H9 (cell line): Measurements from ENCODE around the gene SLC9A7. TPM values are rescaled to one million over a fixed set of nuclear protein-coding genes. Genes with fewer than 3 reads are reported as not detected.

Source experiments
- DNase-seq: peaks from one replicate; pipeline ENCODE4 v3.0.0-alpha.2; 2017
- H2AFZ ChIP-seq: one replicate; pipeline ENCODE4 v1.6.1; 2013; ENCODE audit warnings: mild to moderate bottlenecking, low read length, control low read depth, moderate library complexity
- H2AK5ac ChIP-seq: 2 replicates; pipeline ENCODE4 v1.6.1; 2013; ENCODE audit warnings: low read length, control low read depth, mixed read lengths; ENCODE audit not compliant: insufficient read length
- H2BK120ac ChIP-seq: one replicate; pipeline ENCODE4 v1.6.1; 2013; ENCODE audit warnings: low read depth, mild to moderate bottlenecking, low read length, control low read depth, inconsistent platforms; ENCODE audit not compliant: poor library complexity, severe bottlenecking
- H2BK12ac ChIP-seq: 2 replicates; pipeline ENCODE4 v1.6.1; 2013; ENCODE audit warnings: low read length, control low read depth, mixed read lengths, low read depth; ENCODE audit not compliant: insufficient read length
- H2BK15ac ChIP-seq: 2 replicates; pipeline ENCODE4 v1.6.1; 2013; ENCODE audit warnings: low read depth, low read length, control low read depth
- H2BK20ac ChIP-seq: one replicate; pipeline ENCODE4 v1.6.1; 2013; ENCODE audit warnings: low read depth, mild to moderate bottlenecking, low read length, control low read depth, inconsistent platforms; ENCODE audit not compliant: poor library complexity, severe bottlenecking
- H2BK5ac ChIP-seq: 2 replicates; pipeline ENCODE4 v1.6.1; 2013; ENCODE audit warnings: low read length, control low read depth, mixed read lengths; ENCODE audit not compliant: insufficient read length
- H3K14ac ChIP-seq: 2 replicates; pipeline ENCODE4 v1.6.1; 2013; ENCODE audit warnings: low read length, control low read depth; ENCODE audit not compliant: insufficient read depth
- H3K18ac ChIP-seq: 2 replicates; pipeline ENCODE4 v1.6.1; 2013; ENCODE audit warnings: low read depth, mild to moderate bottlenecking, mixed read lengths, low read length, control low read depth; ENCODE audit not compliant: insufficient read length
- H3K23ac ChIP-seq: 2 replicates; pipeline ENCODE4 v1.6.1; 2013; ENCODE audit warnings: low read length, control low read depth, mixed read lengths, low read depth; ENCODE audit not compliant: insufficient read length
- H3K23me2 ChIP-seq: 2 replicates; pipeline ENCODE4 v1.6.1; 2013; ENCODE audit warnings: low read depth, mild to moderate bottlenecking, mixed read lengths, low read length, control low read depth; ENCODE audit not compliant: insufficient read length, poor library complexity, severe bottlenecking
- H3K27ac ChIP-seq: 2 replicates; pipeline ENCODE4 v1.5.1; 2013; ENCODE audit warnings: low read length, control low read depth, mixed read lengths, low read depth; ENCODE audit not compliant: insufficient read length
- H3K27me3 ChIP-seq: 2 replicates; pipeline ENCODE4 v1.6.1; 2013; ENCODE audit warnings: low read length, control low read depth, inconsistent platforms; ENCODE audit not compliant: insufficient read depth
- H3K4ac ChIP-seq: 2 replicates; pipeline ENCODE4 v1.6.1; 2013; ENCODE audit warnings: low read depth, mild to moderate bottlenecking, control low read depth, inconsistent platforms, low read length, moderate library complexity
- H3K4me1 ChIP-seq: 2 replicates; pipeline ENCODE4 v1.6.1; 2013; ENCODE audit warnings: low read length, control low read depth, inconsistent platforms; ENCODE audit not compliant: insufficient read depth
- H3K4me2 ChIP-seq: 2 replicates; pipeline ENCODE4 v1.6.1; 2013; ENCODE audit warnings: low read length, control low read depth, mixed read lengths; ENCODE audit not compliant: insufficient read length, insufficient read depth
- H3K56ac ChIP-seq: 2 replicates; pipeline ENCODE4 v1.6.1; 2013; ENCODE audit warnings: low read depth, mild to moderate bottlenecking, mixed read lengths, low read length, control low read depth; ENCODE audit not compliant: insufficient read length
- H3K79me1 ChIP-seq: 2 replicates; pipeline ENCODE4 v1.6.1; 2013; ENCODE audit warnings: low read depth, mild to moderate bottlenecking, moderate library complexity, low read length, control low read depth, inconsistent platforms; ENCODE audit not compliant: insufficient read depth, poor library complexity, severe bottlenecking
- H3K79me2 ChIP-seq: 2 replicates; pipeline ENCODE4 v1.6.1; 2013; ENCODE audit warnings: low read length, control low read depth, inconsistent platforms; ENCODE audit not compliant: insufficient read depth
- H3K9ac ChIP-seq: 2 replicates; pipeline ENCODE4 v1.6.1; 2013; ENCODE audit warnings: low read length, control low read depth, mixed read lengths; ENCODE audit not compliant: insufficient read length; ENCODE audit errors: extremely low read depth
- H3K9me3 ChIP-seq: one replicate; pipeline ENCODE4 v1.6.1; 2013; ENCODE audit warnings: low read depth, low read length, inconsistent platforms; ENCODE audit not compliant: control insufficient read depth
- H3T11ph ChIP-seq: one replicate; pipeline ENCODE4 v1.6.1; 2013; ENCODE audit warnings: mild to moderate bottlenecking, low read length, control low read depth, inconsistent platforms
- H4K20me1 ChIP-seq: one replicate; pipeline ENCODE4 v1.6.1; 2013; ENCODE audit not compliant: control insufficient read depth, insufficient read length, insufficient read depth
- H4K5ac ChIP-seq: 2 replicates; pipeline ENCODE4 v1.6.1; 2013; ENCODE audit warnings: low read depth, mild to moderate bottlenecking, mixed read lengths, low read length, control low read depth; ENCODE audit not compliant: insufficient read length
- H4K8ac ChIP-seq: replicated peaks from 2 replicates; pipeline ENCODE4 v1.6.1; 2013; ENCODE audit warnings: low read length, control low read depth, mixed read lengths, low read depth; ENCODE audit not compliant: insufficient read length
- H4K91ac ChIP-seq: 2 replicates; pipeline ENCODE4 v1.6.1; 2013; ENCODE audit warnings: low read depth, mild to moderate bottlenecking, moderate library complexity, mixed read lengths, low read length, control low read depth; ENCODE audit not compliant: insufficient read length
- H3K27ac Mint-ChIP-seq, 3 experiments: 2 replicates in 2 of 3; 3 replicates in 1 of 3; pipeline ENCODE4 v1.8.0; 2020 to 2021; ENCODE audit warnings: mixed read lengths in 3 of 3, mild to moderate bottlenecking in 1 of 3, moderate library complexity in 1 of 3
- H3K27me3 Mint-ChIP-seq: 2 replicates; pipeline ENCODE4 v1.8.0; 2021; ENCODE audit warnings: low read depth, mild to moderate bottlenecking, moderate library complexity, mixed read lengths
- H3K36me3 Mint-ChIP-seq, 3 experiments: 2 replicates in 2 of 3; 3 replicates in 1 of 3; pipeline ENCODE4 v1.8.0; 2020 to 2021; ENCODE audit warnings: low read depth in 3 of 3, mixed read lengths in 3 of 3; ENCODE audit not compliant: insufficient read depth in 1 of 3
- H3K4me1 Mint-ChIP-seq, 2 experiments: 2 replicates each; pipeline ENCODE4 v1.8.0; 2020; ENCODE audit warnings: mixed read lengths in 2 of 2
- H3K4me3 Mint-ChIP-seq, 2 experiments: 2 replicates in 1 of 2; 3 replicates in 1 of 2; pipeline ENCODE4 v1.8.0; 2020 to 2021; ENCODE audit warnings: mild to moderate bottlenecking in 2 of 2, mixed read lengths in 2 of 2, moderate library complexity in 1 of 2
- H3K9me3 Mint-ChIP-seq, 2 experiments: 2 replicates in 1 of 2; 3 replicates in 1 of 2; pipeline ENCODE4 v1.8.0; 2020; ENCODE audit warnings: mild to moderate bottlenecking in 2 of 2, mixed read lengths in 2 of 2, moderate library complexity in 1 of 2
- CTCF ChIP-seq: fragments of 200-600 bp; sonication (generic); conservative IDR thresholded peaks from 3 replicates; pipeline ENCODE4 v1.8.0; 2021; ENCODE audit warnings: antibody characterized with exemption, mild to moderate bottlenecking
- WGBS: extraction: QIAGEN DNeasy Blood & Tissue Kit; methylation state at CpG from one replicate; pipeline ENCODE4 v1.1.7; 2013; ENCODE audit warnings: missing lambda C conversion rate, low lambda C conversion rate, mixed read lengths; ENCODE audit not compliant: insufficient read length; ENCODE audit errors: extremely low coverage; 5-methylcytosine and 5-hydroxymethylcytosine counted together
- total RNA-seq: library from RNA; stranded (reverse); gene quantifications from 2 replicates; pipeline ENCODE4 v1.2.1, GENCODE V29; 2021

Gene SLC9A7
- total RNA-seq, 1 experiment from 2014 or later: 5.9 TPM

GRCh38 chrX:46690818-46691217, 68.1 kb downstream of the SLC9A7 start:
- Histone ChIP-seq H3K23me2 (no peaks in the 10 kb centered on the region), H3K27ac (no peak overlapping the region), H3K4ac (no peak overlapping the region), H3K79me1 (no peaks in the 10 kb centered on the region), H2BK15ac (no peak overlapping the region), H3K9ac (no peak overlapping the region), H4K91ac (no peak overlapping the region), H3K79me2 (no peaks in the 10 kb centered on the region), H2BK5ac (no peak overlapping the region), H3K56ac (no peak overlapping the region), H4K8ac (no peak overlapping the region), H4K20me1 (no peaks in the 10 kb centered on the region), H3K4me1 (no peaks in the 10 kb centered on the region; the same call in 1 of the 2 replicates), H2AFZ (no peak overlapping the region), H3T11ph (no peak overlapping the region), H3K23ac (no peak overlapping the region), H3K9me3 (peaks cover 14% of the 10 kb centered on the region), H2BK20ac (no peak overlapping the region), H4K5ac (no peak overlapping the region), H2BK12ac (no peak overlapping the region), H3K14ac (no peak overlapping the region), H3K27me3 (no peaks in the 10 kb centered on the region), H2AK5ac (no peak overlapping the region), H3K4me2 (no peak overlapping the region), H2BK120ac (no peak overlapping the region), H3K18ac (no peak overlapping the region)
- Mint-ChIP-seq H3K27me3 (no peaks in the 10 kb centered on the region), H3K27ac (no peak overlapping the region), H3K4me1 (no peaks in the 10 kb centered on the region), H3K36me3 (peaks cover 0 to 2% (median 0%) of the 10 kb centered on the region in 3 experiments; a peak in 1 of 7 replicates), H3K9me3 (peaks cover 52 to 60% of the 10 kb centered on the region in 2 experiments), H3K4me3 (no peak overlapping the region)
- no peak for DNase-seq
- no CpG with 5 or more reads among the region's 2 CpGs for WGBS
- no peak for TF ChIP-seq CTCF
